Glutamatergic neuron (in vitro differentiated cells): Measurements from ENCODE around the gene CDKN1C. TPM values are rescaled to one million over a fixed set of nuclear protein-coding genes. Genes with fewer than 3 reads are reported as not detected.

Source experiments
- DNase-seq: peaks from one replicate; pipeline ENCODE4 v3.0.0; 2022
- H3K27ac Mint-ChIP-seq: one replicate; pipeline ENCODE4 v1.8.0; 2020; ENCODE audit warnings: mild to moderate bottlenecking, mixed read lengths, inconsistent platforms; ENCODE audit not compliant: unreplicated experiment
- H3K27me3 Mint-ChIP-seq: one replicate; pipeline ENCODE4 v1.8.0; 2020; ENCODE audit warnings: mild to moderate bottlenecking, moderate library complexity, mixed read lengths, inconsistent platforms; ENCODE audit not compliant: unreplicated experiment
- H3K36me3 Mint-ChIP-seq: one replicate; pipeline ENCODE4 v1.8.0; 2020; ENCODE audit warnings: mild to moderate bottlenecking, mixed read lengths, inconsistent platforms; ENCODE audit not compliant: unreplicated experiment
- H3K4me1 Mint-ChIP-seq: one replicate; pipeline ENCODE4 v1.8.0; 2020; ENCODE audit warnings: mild to moderate bottlenecking, low read depth, mixed read lengths, inconsistent platforms; ENCODE audit not compliant: unreplicated experiment
- H3K4me3 Mint-ChIP-seq: one replicate; pipeline ENCODE4 v1.8.0; 2020; ENCODE audit warnings: mild to moderate bottlenecking, mixed read lengths, inconsistent platforms; ENCODE audit not compliant: unreplicated experiment
- H3K9me3 Mint-ChIP-seq: one replicate; pipeline ENCODE4 v1.8.0; 2020; ENCODE audit warnings: mild to moderate bottlenecking, moderate library complexity, mixed read lengths, inconsistent platforms; ENCODE audit not compliant: unreplicated experiment
- CTCF ChIP-seq: fragments of 200-600 bp; sonication (generic); IDR thresholded peaks from one replicate; pipeline ENCODE4 v1.5.0; 2021; ENCODE audit not compliant: partially characterized antibody, unreplicated experiment
- total RNA-seq: library from RNA; stranded (reverse); fragmentation: NEBNext Ultra II Directional; extraction: Animal tissue kit (Norgen Biotek cat#: 25700); gene quantifications from one replicate; pipeline ENCODE4 v1.2.1, GENCODE V29; 2021; ENCODE audit not compliant: unreplicated experiment

Gene CDKN1C
- total RNA-seq, 1 donor from 2014 or later, result 391 TPM

GRCh38 chr11:2931771-2932738 is 46.5 kb upstream of the CDKN1C start:
- Mint-ChIP-seq H3K27ac (no peak overlapping the region), H3K4me3 (no peak overlapping the region), H3K4me1 (peaks cover 3% of the 10 kb centered on the region), H3K36me3 (no peaks in the 10 kb centered on the region), H3K27me3 (peaks cover 13% of the 10 kb centered on the region), H3K9me3 (peaks cover 3% of the 10 kb centered on the region)
- DNase-seq, result peak; percentile 19
- TF ChIP-seq CTCF, result no peak

- peaks cover 3% of the 10 kb centered on the region for H3K4me1 Mint-ChIP-seq
- peaks cover 2% of the 10 kb centered on the region for H3K9me3 Mint-ChIP-seq
- no peak for TF ChIP-seq CTCF
- peaks cover 13% of the 10 kb centered on the region for H3K27me3 Mint-ChIP-seq
- H3K4me3 Mint-ChIP-seq, result no peak overlapping the region
- no peak overlapping the region for H3K27ac Mint-ChIP-seq
- no peak for DNase-seq
- no peaks in the 10 kb centered on the region for H3K36me3 Mint-ChIP-seq
Measured at GRCh38 chr11:2931420-2931746, 45.8 kb upstream of the CDKN1C start.

DNA sequence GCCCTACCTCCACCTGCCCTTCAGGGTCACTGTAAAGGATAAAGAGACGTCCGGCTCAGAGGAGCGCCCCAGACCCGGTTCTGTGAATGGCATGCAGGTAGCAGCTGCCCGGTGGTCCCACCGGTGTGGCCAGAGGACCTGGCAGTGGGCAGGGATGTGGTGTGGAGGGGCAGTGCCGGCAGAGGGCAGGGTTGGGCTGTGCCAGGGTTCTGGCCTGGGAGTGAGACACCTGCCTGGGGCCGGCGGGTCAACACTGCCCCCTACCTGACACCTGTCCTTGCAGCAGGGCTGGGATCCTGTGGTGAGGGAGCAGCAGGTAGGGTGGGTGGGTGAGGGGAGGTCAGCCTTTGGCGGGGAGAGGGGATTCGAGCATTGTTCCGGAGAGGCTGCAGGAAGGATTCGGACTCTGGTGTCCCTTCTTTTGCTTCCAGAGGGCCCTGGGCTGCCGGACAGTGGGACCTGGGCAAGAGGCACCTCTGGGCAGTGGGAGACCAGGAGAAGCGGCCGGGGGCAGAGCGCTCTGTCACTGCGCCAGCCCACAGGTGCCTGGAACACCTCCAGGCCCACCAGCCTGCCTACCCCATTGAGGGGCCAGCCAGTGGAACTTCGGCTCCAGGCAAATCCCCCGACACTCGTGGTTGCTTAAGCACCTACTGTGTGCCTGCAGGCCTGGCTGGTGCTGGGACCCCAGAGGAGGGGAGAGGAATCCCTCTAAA is 45.3 kb upstream of the CDKN1C start:
- no peaks in the 10 kb centered on the region for H3K36me3 Mint-ChIP-seq
- no peak overlapping the region for H3K4me3 Mint-ChIP-seq
- H3K27me3 Mint-ChIP-seq, result peaks cover 13% of the 10 kb centered on the region
- DNase-seq, result peak; percentile 64
- peak; percentile 52 for TF ChIP-seq CTCF
- H3K9me3 Mint-ChIP-seq, result peaks cover 2% of the 10 kb centered on the region
- H3K4me1 Mint-ChIP-seq, result peaks cover 3% of the 10 kb centered on the region
- no peak overlapping the region for H3K27ac Mint-ChIP-seq

DNA sequence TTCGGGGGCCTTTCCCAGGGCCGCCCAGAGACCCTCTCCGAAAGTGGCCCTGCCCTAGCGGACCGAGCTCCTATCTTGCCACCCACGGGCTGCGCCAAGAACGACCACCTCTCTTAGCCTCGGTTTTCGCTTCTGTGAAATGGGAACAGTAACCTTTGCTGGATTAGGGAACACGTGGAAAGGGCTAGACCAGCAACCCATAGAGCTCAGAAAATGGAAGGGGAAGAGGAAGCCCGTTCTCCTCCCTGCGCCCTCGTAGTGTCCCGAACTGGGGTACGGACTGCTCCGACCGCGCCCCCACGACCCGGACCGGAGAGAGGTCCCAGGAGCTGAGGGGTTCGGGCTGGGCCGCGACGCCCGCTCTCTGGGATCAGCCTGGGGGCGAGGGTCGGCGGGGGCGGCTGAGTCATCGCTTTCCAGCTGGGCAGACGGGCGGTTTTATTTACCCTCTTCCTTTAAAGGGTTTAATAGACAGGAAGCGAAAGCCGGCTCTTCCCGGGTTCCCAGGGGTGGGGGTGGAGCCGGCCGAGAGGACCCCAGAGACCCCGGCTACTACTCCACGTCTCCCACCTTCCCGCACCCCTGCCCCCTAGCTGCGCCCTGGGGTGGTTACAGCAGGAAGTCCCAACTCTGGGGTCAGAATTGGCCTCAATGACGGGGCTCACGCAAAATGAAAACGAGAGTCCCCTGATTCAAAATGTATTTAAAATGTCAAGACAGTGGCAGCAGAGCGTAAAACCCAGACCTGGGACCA is 44.6 kb upstream of the CDKN1C start:
- no peak overlapping the region for H3K27ac Mint-ChIP-seq
- H3K4me1 Mint-ChIP-seq, result peaks cover 3% of the 10 kb centered on the region
- no peaks in the 10 kb centered on the region for H3K36me3 Mint-ChIP-seq
- H3K4me3 Mint-ChIP-seq, result peak overlapping the region; percentile 34
- peak; percentile 52 for DNase-seq
- peaks cover 2% of the 10 kb centered on the region for H3K9me3 Mint-ChIP-seq
- peak; percentile 62 for TF ChIP-seq CTCF
- H3K27me3 Mint-ChIP-seq, result peaks cover 13% of the 10 kb centered on the region
